ENCODE measurements around the gene MT1F.
"Not testable (repeated sequence)": the region's sequence is repeated elsewhere in the genome, so short reads cannot be mapped to it uniquely, and the experiment has no call there.

The MT1F gene

DNA sequence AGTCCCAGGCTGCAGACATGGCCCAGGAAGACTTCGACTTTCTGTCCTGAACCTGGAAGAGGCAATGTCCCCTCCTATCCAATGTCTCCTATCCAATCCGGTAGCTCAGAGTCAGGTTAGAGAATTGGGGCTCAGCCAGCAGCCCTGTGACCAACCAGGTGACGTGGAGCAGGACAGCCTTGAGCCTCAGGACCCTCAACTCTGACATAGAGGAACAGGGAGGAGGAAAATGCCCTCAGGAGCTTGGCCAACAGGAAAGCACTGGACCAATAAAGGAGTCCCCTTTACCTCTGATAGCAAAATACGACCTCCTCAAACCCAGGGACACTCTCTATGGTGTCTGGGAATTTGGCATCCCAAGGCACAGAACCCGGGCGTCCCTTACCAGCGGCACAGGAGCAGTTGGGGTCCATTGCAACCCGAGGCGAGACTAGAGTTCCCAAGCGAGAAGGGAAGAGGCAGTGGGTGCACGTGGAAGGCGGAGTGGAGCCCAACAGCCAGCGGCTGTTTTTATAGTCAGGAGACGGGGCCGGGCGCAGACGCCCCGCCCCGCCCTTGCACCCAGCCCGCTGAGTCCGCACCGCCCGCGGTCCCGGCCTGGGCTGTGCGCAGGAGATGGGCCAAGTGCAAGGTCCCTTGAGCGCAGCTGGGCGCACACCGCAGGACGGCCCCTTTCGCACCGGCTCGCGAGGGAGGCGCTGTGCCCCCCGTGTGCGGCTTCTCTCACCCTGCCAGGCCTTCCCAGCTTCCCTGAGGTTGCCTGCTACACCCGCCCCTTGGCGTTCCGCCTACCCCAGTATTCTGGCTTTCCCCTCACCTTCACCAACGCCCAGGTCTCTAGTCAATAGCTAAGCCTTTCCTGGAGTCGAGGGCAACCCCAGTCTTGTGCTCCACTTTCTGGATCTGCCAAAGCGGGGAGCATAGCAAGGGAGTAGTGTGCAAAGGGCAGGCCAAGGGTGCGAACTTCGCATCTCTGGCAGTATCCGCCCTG lies 10.1 kb downstream of the MT1F start, which contains the start of gene MT1G:
Gene MT1G (minus strand): TSS at position 485 of the 991 bp plus-strand sequence. CDS start 72 bp downstream, at position 413.
- TF ChIP-seq, protein P1, sequence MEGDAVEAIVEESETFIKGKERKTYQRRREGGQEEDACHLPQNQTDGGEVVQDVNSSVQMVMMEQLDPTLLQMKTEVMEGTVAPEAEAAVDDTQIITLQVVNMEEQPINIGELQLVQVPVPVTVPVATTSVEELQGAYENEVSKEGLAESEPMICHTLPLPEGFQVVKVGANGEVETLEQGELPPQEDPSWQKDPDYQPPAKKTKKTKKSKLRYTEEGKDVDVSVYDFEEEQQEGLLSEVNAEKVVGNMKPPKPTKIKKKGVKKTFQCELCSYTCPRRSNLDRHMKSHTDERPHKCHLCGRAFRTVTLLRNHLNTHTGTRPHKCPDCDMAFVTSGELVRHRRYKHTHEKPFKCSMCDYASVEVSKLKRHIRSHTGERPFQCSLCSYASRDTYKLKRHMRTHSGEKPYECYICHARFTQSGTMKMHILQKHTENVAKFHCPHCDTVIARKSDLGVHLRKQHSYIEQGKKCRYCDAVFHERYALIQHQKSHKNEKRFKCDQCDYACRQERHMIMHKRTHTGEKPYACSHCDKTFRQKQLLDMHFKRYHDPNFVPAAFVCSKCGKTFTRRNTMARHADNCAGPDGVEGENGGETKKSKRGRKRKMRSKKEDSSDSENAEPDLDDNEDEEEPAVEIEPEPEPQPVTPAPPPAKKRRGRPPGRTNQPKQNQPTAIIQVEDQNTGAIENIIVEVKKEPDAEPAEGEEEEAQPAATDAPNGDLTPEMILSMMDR (IDR thresholded peaks at IDR 0.05; ENCODE audit: control insufficient read depth, insufficient read depth, low read depth, low read length, missing control alignments), result no peak
- DNase-seq (ENCODE audit: low read depth), result no peak
- H3K4me3 ChIP-seq (ENCODE audit: control insufficient read depth, low read depth, low read length), result no peak within 1 kb of the TSS

DNA sequence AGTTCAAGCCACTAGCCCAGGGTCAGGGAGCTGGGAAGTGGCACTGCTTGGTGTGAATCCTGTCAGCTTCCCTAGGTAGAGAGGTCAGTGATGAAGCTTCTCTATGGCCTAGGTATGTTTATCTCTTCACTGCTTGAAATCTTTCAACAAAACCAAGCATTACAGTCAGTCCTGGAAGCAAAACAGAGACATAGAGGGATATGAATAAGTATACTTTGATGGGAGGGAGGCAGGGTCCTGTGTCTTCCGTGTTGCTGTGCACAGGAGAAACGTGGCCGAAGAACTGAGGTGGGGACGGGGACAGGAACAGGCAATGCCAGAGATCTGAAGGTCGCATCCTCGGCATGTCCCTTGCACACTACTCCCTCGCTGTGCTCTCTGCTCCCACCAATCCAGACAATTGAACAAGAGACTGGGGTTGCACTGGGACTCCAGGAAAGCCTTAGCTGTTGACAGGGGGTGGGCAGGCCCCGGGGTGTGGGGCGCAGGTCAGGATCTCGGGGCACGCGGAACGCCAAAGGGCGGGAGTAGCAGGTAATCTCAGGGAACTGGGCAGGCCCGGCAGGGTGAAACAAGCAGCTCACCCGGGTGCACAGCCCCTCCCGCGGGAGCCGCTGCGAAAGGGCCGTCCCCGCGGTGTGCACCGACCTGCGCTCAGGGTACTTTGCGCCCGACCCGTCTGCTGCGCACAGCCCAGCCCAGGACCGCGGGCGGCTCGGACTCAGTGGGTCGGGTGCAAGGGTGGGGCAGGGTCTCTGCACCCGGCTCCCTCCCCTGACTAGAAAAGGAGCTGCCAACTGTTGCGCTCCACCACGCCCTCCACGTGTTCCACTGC lies 11.5 kb downstream of the MT1F start, which contains the start of gene MT1H:
Gene MT1H (plus strand): TSS at position 810 of the 835 bp plus-strand sequence. CDS start 71 bp downstream, outside the sequence.
- DNase-seq (ENCODE audit: low read depth), result no peak
- TF ChIP-seq, protein P1 (IDR thresholded peaks at IDR 0.05; ENCODE audit: control insufficient read depth, insufficient read depth, low read depth, low read length, missing control alignments), result no peak
- H3K4me3 ChIP-seq (ENCODE audit: control insufficient read depth, low read depth, low read length), result no peak within 1 kb of the TSS

DNA sequence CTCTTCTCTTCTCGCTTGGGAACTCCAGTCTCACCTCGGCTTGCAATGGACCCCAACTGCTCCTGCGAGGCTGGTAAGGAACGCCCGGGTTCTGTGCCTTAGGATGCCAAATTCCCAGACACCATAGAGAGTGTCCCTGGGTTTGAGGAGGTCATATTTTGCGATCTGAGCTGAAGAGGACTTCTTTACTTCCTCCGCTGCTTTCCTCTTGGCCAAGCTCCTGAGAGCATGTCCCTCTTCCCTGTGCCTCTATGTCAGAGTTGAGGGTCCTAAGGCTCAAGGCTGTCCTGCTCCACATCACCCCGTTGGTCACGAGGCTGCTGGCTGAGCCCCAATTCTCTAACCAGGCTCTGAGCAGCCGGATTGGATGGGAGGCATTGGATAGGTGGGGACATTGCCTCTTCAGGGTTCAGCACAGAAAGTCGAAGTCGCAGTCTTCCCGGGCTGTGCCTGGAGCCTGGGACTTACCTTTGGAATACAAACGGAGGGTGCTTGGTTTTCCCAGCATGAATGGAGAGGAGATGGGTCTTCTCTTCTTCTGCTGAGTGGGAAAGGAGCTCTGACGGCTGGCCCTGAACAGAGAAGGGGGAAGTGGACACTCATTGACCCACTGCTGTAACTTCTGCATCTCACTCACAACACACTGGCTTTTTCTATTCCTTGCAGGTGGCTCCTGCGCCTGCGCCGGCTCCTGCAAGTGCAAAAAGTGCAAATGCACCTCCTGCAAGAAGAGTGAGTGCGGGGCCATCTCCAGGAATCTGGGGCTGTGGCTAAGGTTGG lies 12.3 kb downstream of the MT1F start:
- TF ChIP-seq, protein P1 (IDR thresholded peaks at IDR 0.05; ENCODE audit: control insufficient read depth, insufficient read depth, low read depth, low read length, missing control alignments), result no peak
- H3K4me3 ChIP-seq (ENCODE audit: control insufficient read depth, low read depth, low read length), result no peak overlapping the region
- DNase-seq (ENCODE audit: low read depth), result no peak

DNA sequence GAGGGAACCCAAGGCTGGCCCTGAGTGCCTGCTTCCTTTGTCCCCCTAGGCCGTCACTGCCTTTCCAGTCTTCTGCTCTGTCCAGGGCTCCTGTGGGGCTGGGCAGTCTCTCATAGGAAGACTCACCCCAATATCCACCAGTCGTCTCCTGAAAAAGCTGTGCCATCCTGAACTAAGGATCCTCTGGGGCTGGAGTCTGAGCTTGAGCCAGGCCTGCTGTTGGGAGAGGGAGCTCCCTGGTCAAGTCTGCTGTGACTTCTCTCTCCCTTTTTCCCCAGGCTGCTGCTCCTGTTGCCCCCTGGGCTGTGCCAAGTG lies 12.8 kb downstream of the MT1F start:
- no peak for DNase-seq (ENCODE audit: low read depth)
- TF ChIP-seq, protein P1 (IDR thresholded peaks at IDR 0.05; ENCODE audit: control insufficient read depth, insufficient read depth, low read depth, low read length, missing control alignments), result no peak
- no peak overlapping the region for H3K4me3 ChIP-seq (ENCODE audit: control insufficient read depth, low read depth, low read length)

DNA sequence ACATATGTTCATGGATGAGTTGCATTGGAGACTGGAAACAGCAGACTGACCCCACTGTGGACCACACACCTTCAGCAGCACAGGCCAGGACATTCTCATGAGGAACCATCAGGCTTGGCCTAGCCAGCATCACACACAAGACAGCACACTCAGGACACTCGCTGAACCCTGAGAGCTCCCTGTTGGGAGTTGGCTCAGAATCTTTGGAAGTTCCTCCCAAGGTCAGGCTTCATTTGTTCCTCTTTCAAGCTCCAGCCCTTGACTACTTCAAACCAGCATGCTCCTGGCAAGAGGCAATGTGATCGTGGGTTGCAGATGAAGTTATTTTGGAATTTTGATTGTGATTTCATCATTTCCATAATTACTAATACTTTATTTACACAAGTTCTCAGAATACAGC lies 13.9 kb downstream of the MT1F start:
- DNase-seq (ENCODE audit: low read depth); H3K4me3 ChIP-seq (ENCODE audit: control insufficient read depth, low read depth, low read length): not testable (repeated sequence)

DNA sequence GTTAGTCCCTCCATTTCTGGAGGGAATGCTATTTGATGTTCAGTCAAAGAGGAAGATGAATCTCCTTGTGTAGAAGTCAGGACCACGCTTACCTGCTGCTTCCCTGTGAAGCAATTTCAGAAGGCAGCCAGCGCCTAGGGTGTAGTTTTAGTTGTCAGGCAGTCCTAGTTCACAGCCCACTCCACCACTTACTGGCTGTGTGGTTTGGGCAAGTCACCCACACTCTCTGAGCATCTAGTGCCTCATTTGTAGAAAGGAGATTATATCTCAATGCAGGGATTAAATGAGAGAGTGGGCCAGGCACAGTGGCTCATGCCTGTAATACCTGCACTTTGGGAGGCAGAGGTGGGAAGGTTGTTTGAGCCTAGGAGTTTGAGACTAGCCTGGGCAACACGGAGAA lies 14.4 kb downstream of the MT1F start:
- not testable (repeated sequence) for H3K4me3 ChIP-seq (ENCODE audit: control insufficient read depth, low read depth, low read length); DNase-seq (ENCODE audit: low read depth)

Measured in AG09309 (cell line).